BJ (cell line): Measurements from ENCODE around the gene CDYL2. TPM values are rescaled to one million over a fixed set of nuclear protein-coding genes. Genes with fewer than 3 reads are reported as not detected.

Experiments
- CTCF ChIA-PET: fragments of 350-600 bp; formaldehyde crosslinking; extraction: SDS; loops from one replicate; lab custom pipeline; 2021; ENCODE audit warnings: antibody characterized with exemption, inconsistent platforms; lab: Yijun Ruan, JAX
- POLR2A ChIA-PET: fragments of 300-600 bp; sonication (Branson Sonifier 250); formaldehyde crosslinking; extraction: SDS; loops from one replicate; lab custom pipeline; 2021; ENCODE audit warnings: antibody characterized with exemption; lab: Charles Lee
- DNase-seq: peaks from one replicate; pipeline ENCODE4 v3.0.0-alpha.2; 2011; ENCODE audit warnings: low read depth
- H3K27me3 ChIP-seq: 2 replicates; pipeline ENCODE4 v1.6.0; 2011; ENCODE audit warnings: low read length; ENCODE audit not compliant: control insufficient read depth, insufficient read depth
- H3K36me3 ChIP-seq: 2 replicates; pipeline ENCODE4 v1.5.1; 2011; ENCODE audit warnings: low read length; ENCODE audit not compliant: control insufficient read depth, insufficient read depth
- H3K4me3 ChIP-seq: 2 replicates; pipeline ENCODE4 v1.5.1; 2011; ENCODE audit warnings: low read depth, mild to moderate bottlenecking, control low read depth, low read length
- polyA plus RNA-seq: library from polyadenylated mRNA; depleted of rRNA; stranded (reverse); fragments of >200 nt; gene quantifications from 2 replicates; pipeline ENCODE4 v1.2.3, GENCODE V29; 2011
- TF ChIP-seq, protein P1 (sequence below): IDR thresholded peaks from 2 replicates; pipeline ENCODE4 v1.5.1; 2011; ENCODE audit warnings: low read depth, mild to moderate bottlenecking, control low read depth, inconsistent platforms, low read length, moderate library complexity; ENCODE audit not compliant: insufficient read depth

CDYL2 gene
- polyA plus RNA-seq, 1 experiment: 0.87 TPM

GRCh38 chr16:80804056-80804525, 307 bp downstream of the CDYL2 start:
- Histone ChIP-seq H3K27me3 (no peaks in the 10 kb centered on the region), H3K36me3 (no peaks in the 10 kb centered on the region), H3K4me3 (peak overlapping the region; percentile 73)
- TF ChIP-seq, protein P1, sequence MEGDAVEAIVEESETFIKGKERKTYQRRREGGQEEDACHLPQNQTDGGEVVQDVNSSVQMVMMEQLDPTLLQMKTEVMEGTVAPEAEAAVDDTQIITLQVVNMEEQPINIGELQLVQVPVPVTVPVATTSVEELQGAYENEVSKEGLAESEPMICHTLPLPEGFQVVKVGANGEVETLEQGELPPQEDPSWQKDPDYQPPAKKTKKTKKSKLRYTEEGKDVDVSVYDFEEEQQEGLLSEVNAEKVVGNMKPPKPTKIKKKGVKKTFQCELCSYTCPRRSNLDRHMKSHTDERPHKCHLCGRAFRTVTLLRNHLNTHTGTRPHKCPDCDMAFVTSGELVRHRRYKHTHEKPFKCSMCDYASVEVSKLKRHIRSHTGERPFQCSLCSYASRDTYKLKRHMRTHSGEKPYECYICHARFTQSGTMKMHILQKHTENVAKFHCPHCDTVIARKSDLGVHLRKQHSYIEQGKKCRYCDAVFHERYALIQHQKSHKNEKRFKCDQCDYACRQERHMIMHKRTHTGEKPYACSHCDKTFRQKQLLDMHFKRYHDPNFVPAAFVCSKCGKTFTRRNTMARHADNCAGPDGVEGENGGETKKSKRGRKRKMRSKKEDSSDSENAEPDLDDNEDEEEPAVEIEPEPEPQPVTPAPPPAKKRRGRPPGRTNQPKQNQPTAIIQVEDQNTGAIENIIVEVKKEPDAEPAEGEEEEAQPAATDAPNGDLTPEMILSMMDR: no peak
- no peak for DNase-seq
- POLR2A ChIA-PET: no interaction called here
- CTCF ChIA-PET: no interaction called here

DNA sequence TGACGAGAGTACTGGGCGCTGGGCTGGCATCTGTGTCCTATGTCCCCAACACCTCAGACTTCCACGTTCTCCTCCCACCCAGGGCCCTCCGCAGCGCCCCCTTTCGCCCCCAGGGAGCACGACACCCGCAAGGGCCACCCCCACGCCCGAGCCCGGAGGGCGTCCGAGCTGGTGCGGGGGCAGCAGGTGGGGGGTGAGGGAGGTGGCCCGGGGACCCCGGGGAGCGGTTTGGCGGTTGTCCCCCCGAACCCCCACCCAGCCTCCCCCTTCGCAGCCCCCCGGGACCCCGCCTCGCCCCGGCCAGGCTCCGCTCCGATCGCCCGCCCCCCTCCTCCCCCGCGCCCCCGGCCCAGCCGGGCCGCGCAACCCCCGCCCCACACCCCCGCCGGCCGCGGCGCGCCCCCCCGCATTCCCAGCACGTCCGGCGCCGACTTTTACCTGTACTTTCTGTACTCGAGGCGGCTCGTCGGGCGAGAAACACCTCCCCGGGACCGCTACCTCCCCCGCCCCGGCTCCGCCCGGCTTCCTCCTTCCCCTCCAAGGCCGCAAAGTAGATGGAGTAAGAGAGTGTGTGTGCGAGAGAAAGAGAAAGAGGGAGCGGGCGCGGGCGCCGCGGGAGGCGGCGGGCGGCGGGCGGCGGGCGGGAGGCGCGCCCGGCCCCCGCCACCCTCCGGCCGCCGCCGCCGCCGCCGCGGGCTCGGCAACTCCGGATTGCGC, 901 bp downstream of the CDYL2 start:
- CTCF ChIA-PET: no interaction called here
- no peak for DNase-seq
- Histone ChIP-seq H3K4me3 (peak overlapping the region; percentile 73), H3K27me3 (no peaks in the 10 kb centered on the region), H3K36me3 (no peaks in the 10 kb centered on the region)
- POLR2A ChIA-PET: no interaction called here
- TF ChIP-seq, protein P1: peak; percentile 71

GRCh38 chr16:80802902-80803301, 1.5 kb downstream of the CDYL2 start:
- DNase-seq: no peak
- Histone ChIP-seq H3K4me3 (peak overlapping the region; percentile 73), H3K36me3 (no peaks in the 10 kb centered on the region), H3K27me3 (no peaks in the 10 kb centered on the region)
- CTCF ChIA-PET: interaction anchor here (1.0 kb wide), 1 partner anchor 10 kb away, joined by 3 read pairs; no protein-coding TSS in a partner anchor
- POLR2A ChIA-PET: no interaction called here
- TF ChIP-seq, protein P1: no peak

GRCh38 chr16:80802138-80802537, 2.3 kb downstream of the CDYL2 start:
- no peak overlapping the region for H3K4me3 ChIP-seq
- TF ChIP-seq, protein P1: no peak
- H3K36me3 ChIP-seq: no peaks in the 10 kb centered on the region
- ChIA-PET POLR2A (no interaction called here), CTCF (interaction anchor here (1.0 kb wide), 1 partner anchor 9 kb away, joined by 3 read pairs; no protein-coding TSS in a partner anchor)
- no peak for DNase-seq
- H3K27me3 ChIP-seq: no peaks in the 10 kb centered on the region

DNA sequence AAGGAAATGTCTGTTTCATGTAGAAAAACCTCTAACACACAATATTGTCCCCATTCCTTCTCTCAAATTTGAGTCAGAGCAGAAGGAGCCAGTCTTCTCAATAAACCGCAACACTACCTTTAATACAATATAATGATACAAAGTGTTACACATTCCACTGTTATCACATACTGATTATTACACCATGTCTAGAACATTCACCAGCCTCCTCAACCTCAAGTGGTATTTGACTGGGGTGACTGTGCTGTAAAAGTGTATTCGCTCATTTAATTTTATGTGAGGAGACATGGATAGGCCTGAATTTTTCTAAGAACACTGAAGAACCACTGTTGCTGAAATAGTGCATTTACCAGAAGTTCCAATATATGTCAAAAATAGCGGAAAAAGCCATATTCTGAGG, 10.3 kb downstream of the CDYL2 start:
- ChIA-PET CTCF (no interaction called here), POLR2A (no interaction called here)
- Histone ChIP-seq H3K36me3 (no peaks in the 10 kb centered on the region), H3K27me3 (no peaks in the 10 kb centered on the region), H3K4me3 (no peak overlapping the region)
- no peak for DNase-seq
- TF ChIP-seq, protein P1: no peak
